Activated CD8-positive, alpha-beta memory T cell treated with anti-CD3 and anti-CD28 coated beads for 24 hours (primary cell): ENCODE results near the gene INTS14.
"Not testable (repeated sequence)": the region's sequence is repeated elsewhere in the genome, so short reads cannot be mapped to it uniquely, and the experiment has no call there.

ENCODE experiments used
- DNase-seq: peaks from one replicate; pipeline ENCODE4 v3.0.0-alpha.2; 2020

The INTS14 gene

GRCh38 chr15:65577129-65577996, 33.6 kb downstream of the INTS14 start:
- DNase-seq, result no peak

DNA sequence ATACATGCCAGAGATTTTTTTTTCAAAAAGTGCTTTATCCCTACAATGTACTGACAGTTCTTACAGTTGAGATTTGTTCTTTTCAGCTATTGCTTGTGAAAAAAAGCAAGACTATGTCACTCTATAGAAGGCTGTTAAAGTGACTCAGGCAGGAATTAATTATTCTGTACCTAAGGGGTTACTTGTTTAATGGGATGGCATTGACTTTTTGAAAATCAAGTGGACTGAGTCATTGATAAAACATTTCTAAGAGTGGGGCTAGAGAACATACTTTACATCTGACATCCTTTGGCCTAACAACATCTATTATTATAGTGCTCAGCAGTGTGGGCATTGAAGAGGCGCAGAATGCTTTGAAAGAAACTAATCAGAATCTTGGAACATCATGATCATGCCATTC, 34.3 kb downstream of the INTS14 start:
- DNase-seq, result no peak

DNA sequence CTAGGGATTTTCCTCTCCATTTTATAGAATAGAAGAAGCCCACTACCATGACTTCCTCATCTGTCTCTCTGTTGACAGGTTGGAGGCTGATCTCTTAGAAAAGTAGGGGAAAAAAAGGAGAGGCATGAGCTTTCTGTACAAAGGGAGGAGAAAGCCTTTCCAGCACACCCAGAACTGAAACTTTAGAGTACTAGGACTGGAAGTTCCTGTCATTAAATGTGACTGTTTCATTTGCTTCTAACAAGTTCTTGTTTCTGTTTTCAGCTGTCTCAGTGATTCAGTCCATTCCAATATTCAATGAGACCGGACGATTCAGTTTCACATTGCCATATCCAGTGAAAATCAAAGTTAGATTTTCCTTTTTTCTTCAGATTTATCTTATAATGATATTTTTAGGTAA, 39.0 kb downstream of the INTS14 start:
- no peak for DNase-seq

GRCh38 chr15:65569728-65570127, 41.2 kb downstream of the INTS14 start:
- no peak for DNase-seq

GRCh38 chr15:65561934-65562333, 49.0 kb downstream of the INTS14 start:
- DNase-seq, result no peak

- DNase-seq, result no peak
These were observed 51.0 kb downstream of the INTS14 start for GRCh38 chr15:65559941-65560340.

DNA sequence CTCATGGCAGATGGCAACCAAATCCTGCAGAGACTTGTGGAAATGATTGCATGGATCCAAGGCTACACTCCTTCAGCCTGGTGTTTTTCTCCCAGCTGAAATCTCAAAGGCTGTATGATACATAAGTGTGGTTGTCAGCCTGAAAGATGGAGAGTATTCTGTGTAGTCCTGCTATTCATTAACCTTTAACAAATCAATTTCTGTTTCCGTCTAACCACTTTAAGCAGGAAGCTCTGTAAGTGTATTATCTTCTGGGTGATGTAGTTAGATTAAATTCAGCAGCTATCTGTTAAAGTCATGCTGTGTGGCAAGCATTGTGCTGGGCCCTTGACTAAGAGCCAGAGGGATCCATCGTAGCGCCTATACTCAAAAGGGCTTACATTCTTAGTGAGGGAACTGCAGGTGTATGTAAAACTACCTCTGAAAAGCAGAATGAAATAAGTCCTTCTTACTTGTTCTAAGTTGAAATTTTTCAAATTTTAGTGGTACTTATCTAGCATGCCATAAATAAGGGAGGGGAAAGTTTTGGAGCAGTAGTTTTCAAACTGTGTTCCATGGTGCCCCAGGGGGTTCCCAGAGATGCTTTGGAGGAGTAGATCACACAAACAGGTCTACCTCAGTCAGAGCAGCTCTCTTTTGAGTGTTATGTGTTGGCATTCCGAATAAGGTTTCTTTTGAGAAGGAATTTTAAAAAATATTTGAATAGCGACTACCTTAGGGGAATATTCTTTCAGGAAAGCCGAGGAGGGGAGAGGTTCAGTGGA, 51.8 kb downstream of the INTS14 start:
- no peak for DNase-seq

GRCh38 chr15:65558336-65558735, 52.6 kb downstream of the INTS14 start:
- no peak for DNase-seq

- no peak for DNase-seq
These were observed 54.3 kb downstream of the INTS14 start for GRCh38 chr15:65556622-65557021.

- DNase-seq, result no peak
These were observed 57.2 kb downstream of the INTS14 start for GRCh38 chr15:65553691-65554090.

- not testable (repeated sequence) for DNase-seq
These were observed 58.1 kb downstream of the INTS14 start for GRCh38 chr15:65552851-65553250.

GRCh38 chr15:65551183-65551582, 59.7 kb downstream of the INTS14 start:
- no peak for DNase-seq

DNA sequence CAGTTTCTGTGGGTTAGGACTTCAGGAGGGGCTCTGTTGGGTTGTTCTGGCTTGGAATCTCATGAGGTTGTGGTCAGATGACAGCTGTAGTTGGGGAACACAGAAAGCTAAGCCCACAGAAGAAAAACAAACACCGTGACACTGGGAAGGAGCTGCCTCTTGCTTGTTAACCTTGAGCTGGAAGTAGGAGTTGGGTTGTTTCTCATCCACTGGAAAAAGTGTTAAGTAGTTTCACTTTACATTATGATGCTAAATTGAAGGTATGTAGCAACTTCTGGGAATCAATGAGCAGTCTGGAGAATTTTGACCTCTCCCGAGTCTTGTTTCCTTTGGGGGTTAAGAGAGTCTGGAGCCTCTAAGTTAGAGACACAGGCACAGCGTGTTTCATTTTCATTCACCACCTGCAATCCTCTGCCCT, 60.2 kb downstream of the INTS14 start:
- DNase-seq, result no peak

DNA sequence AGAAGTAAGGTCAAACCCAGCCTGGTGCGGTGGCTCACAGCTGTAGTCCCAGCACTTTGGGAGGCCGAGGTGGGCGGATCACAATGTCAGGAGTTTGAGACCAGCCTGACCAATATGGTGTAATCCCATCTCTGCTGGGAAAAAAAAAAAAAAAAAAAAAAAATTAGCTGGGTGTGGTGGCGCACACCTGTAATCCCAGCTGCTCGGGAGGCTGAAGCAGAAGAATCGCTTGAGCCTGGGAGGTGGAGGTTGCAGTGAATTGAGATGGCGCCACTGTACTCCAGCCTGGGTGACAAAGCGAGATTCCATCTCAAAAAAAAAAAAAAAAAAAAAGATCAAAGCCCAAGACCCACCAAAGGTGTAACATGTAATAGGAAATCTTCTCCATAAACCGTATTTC, 61.6 kb downstream of the INTS14 start:
- not testable (repeated sequence) for DNase-seq

DNA sequence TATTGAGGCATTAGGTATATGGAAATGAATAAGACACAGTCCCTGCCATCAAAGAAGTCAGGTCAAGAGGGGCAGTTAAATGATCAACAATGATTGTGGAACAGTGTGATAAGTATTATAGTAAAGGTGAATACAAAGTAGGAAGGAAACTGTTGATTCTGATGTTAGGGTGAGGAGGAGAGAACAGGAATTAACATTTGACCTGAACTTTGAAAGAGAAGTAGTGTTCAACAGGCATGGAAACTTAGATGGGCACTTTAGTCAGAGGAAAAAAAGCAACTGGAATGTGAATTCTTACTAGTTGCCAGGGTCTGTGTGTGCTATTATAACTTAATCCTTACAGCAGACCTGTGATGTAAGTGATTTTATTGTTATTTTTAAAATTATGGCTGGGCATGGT, 63.1 kb downstream of the INTS14 start:
- DNase-seq, result no peak

- no peak for DNase-seq
These were observed 69.6 kb downstream of the INTS14 start for GRCh38 chr15:65541231-65541820.

DNA sequence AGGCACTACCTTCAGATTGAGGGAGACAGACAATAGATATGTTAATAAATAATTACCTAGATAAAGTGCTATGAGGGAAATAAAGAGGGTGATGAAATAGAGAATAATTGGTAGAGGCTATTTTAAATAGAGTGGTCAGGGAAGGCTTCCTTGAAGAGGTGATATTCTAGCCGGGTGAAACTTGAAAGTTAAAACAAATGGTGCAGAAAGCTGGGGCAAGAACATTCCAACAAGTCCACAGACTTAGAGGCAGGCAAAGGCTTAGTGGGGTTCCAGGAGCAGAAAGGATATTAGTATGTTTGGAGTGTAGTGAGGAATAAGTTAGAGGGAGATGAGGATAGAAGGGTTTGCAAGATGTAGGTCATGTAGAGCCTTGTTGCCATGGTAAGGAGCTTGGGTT, 70.6 kb downstream of the INTS14 start:
- DNase-seq, result no peak

DNA sequence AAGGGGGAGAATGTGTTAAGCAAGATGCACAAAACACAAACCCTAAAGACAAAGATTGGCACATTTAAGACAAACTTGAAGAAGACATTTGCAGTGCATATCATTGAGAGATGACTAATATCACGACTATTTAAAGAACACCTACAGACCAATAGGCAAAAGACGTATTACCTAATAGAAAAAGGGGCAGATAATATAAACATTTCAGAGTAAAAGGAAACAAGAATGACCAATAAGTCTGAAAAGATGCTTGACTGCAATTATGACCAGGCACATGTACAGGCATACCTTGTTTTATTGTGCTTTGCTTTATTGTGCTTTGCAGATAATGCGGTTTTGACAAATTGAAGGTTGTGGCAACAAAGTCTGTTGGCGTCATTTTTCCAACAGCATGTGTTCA, 75.7 kb downstream of the INTS14 start:
- no peak for DNase-seq

- no peak for DNase-seq
These were observed 77.7 kb downstream of the INTS14 start for GRCh38 chr15:65533057-65533756.

DNA sequence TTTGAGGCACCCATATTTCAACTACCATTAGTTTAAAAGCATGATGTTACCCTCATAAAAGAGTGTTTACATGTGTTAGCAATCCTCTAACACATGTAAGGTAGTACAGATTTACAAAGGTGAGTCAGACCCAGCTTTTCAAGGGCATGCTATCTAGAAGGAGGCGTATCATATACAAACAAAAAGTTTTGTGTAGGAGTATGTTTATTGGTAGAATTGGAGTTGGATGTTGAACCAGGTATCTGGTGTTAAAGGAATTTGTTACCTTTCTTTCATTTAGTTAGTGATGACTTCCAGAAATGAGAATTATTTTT, 78.2 kb downstream of the INTS14 start:
- no peak for DNase-seq

GRCh38 chr15:65530318-65531111, 80.4 kb downstream of the INTS14 start, which contains the start of gene HACD3:
Gene HACD3, plus strand, starts transcription at chr15:65530463. Its CDS starts 169 bp downstream, at chr15:65530632.
- DNase-seq, result peak; percentile 96

DNA sequence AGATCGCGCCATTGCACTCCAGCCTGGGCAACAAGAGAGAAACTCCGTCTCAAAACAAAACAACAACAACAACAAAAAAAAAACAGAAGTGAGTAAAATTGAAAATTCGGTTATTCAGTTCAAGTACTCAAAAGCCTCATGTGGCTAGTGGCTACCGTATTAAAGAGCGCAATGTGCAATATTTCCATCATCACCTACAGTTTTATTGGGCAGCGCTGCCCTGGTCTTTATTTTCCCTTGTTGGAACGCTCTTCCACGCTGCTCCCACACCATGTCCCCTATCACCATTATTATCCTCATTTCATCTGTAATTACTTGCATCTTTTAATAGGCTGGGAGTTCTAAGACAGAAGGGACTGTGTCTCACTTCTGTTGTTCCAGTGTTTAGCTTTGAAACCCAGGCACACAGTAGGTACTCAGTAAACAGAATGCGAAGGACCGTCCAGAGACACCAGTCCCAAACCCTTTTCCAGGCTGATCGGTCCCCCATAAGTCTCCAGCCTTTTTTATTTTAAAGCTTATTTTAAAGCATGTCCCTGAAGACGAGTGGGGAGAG, 81.1 kb downstream of the INTS14 start:
- DNase-seq, result no peak
